ENCODE measurements around the gene RNU1-3.
"Not testable (repeated sequence)": the region's sequence is repeated elsewhere in the genome, so short reads cannot be mapped to it uniquely, and the experiment has no call there.

RNU1-3 gene

DNA sequence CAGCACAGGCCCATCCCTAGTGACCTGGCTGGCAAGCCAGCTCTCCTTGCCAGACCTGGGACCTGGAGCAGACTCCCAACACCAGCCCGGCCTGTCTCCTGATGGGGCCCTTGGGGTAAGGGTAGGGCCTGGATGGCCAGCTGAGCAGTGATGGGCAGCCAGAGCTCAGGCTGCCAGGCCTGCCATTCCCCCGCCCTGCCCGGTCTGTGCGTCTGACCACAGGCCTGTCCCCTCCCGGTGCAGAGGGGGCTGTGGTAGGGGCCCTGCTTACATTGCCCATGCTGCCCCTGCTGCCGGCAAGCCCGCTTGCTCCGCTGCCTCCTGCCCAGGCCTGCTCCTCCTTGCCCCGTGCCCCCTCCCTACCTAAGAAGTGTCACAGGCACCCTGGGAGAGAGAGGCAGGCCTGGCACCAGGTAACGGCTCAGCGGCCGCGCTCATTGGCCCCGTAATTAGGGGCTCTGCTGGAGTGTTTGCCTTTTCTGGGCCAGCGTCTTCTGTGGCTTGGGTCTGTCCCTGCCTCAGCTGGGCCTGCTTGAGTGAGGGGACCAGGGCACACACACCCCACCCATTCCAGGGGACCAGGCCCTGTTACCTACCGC is 37.9 kb upstream of the RNU1-3 start:
- not testable (repeated sequence) for H3K27ac ChIP-seq (ENCODE audit: insufficient read depth, low read length, poor library complexity, severe bottlenecking); H3K27me3 ChIP-seq (replicated peaks; ENCODE audit: control insufficient read depth, insufficient read depth, low read length, poor library complexity, severe bottlenecking); H3K36me3 ChIP-seq (ENCODE audit: control insufficient read depth, insufficient read depth, low read length); H3K4me3 ChIP-seq (ENCODE audit: insufficient read depth, low read depth, low read length, poor library complexity, severe bottlenecking); DNase-seq; H3K4me1 ChIP-seq (ENCODE audit: control insufficient read depth, insufficient read depth, low read length, poor library complexity, severe bottlenecking); H3K9me3 ChIP-seq (ENCODE audit: control insufficient read depth, low read length)

- not testable (repeated sequence) for DNase-seq; H3K9me3 ChIP-seq (ENCODE audit: control insufficient read depth, low read length); H3K36me3 ChIP-seq (ENCODE audit: control insufficient read depth, insufficient read depth, low read length); H3K27ac ChIP-seq (ENCODE audit: insufficient read depth, low read length, poor library complexity, severe bottlenecking); H3K4me1 ChIP-seq (ENCODE audit: control insufficient read depth, insufficient read depth, low read length, poor library complexity, severe bottlenecking); H3K4me3 ChIP-seq (ENCODE audit: insufficient read depth, low read depth, low read length, poor library complexity, severe bottlenecking); H3K27me3 ChIP-seq (replicated peaks; ENCODE audit: control insufficient read depth, insufficient read depth, low read length, poor library complexity, severe bottlenecking)
Observed at GRCh38 chr1:16704076-16704475, 37.3 kb upstream of the RNU1-3 start.

- not testable (repeated sequence) for H3K27ac ChIP-seq (ENCODE audit: insufficient read depth, low read length, poor library complexity, severe bottlenecking); H3K9me3 ChIP-seq (ENCODE audit: control insufficient read depth, low read length); DNase-seq; H3K4me1 ChIP-seq (ENCODE audit: control insufficient read depth, insufficient read depth, low read length, poor library complexity, severe bottlenecking); H3K27me3 ChIP-seq (replicated peaks; ENCODE audit: control insufficient read depth, insufficient read depth, low read length, poor library complexity, severe bottlenecking); H3K36me3 ChIP-seq (ENCODE audit: control insufficient read depth, insufficient read depth, low read length); H3K4me3 ChIP-seq (ENCODE audit: insufficient read depth, low read depth, low read length, poor library complexity, severe bottlenecking)
Observed at GRCh38 chr1:16703602-16704001, 36.9 kb upstream of the RNU1-3 start.

- not testable (repeated sequence) for DNase-seq; H3K27ac ChIP-seq (ENCODE audit: insufficient read depth, low read length, poor library complexity, severe bottlenecking); H3K4me3 ChIP-seq (ENCODE audit: insufficient read depth, low read depth, low read length, poor library complexity, severe bottlenecking); H3K36me3 ChIP-seq (ENCODE audit: control insufficient read depth, insufficient read depth, low read length); H3K27me3 ChIP-seq (replicated peaks; ENCODE audit: control insufficient read depth, insufficient read depth, low read length, poor library complexity, severe bottlenecking); H3K9me3 ChIP-seq (ENCODE audit: control insufficient read depth, low read length); H3K4me1 ChIP-seq (ENCODE audit: control insufficient read depth, insufficient read depth, low read length, poor library complexity, severe bottlenecking)
Observed at GRCh38 chr1:16703141-16703540, 36.4 kb upstream of the RNU1-3 start.

GRCh38 chr1:16702280-16702679 is 35.5 kb upstream of the RNU1-3 start:
- not testable (repeated sequence) for H3K4me3 ChIP-seq (ENCODE audit: insufficient read depth, low read depth, low read length, poor library complexity, severe bottlenecking); H3K27me3 ChIP-seq (replicated peaks; ENCODE audit: control insufficient read depth, insufficient read depth, low read length, poor library complexity, severe bottlenecking); H3K36me3 ChIP-seq (ENCODE audit: control insufficient read depth, insufficient read depth, low read length); H3K4me1 ChIP-seq (ENCODE audit: control insufficient read depth, insufficient read depth, low read length, poor library complexity, severe bottlenecking); H3K9me3 ChIP-seq (ENCODE audit: control insufficient read depth, low read length); H3K27ac ChIP-seq (ENCODE audit: insufficient read depth, low read length, poor library complexity, severe bottlenecking); DNase-seq

- not testable (repeated sequence) for H3K27ac ChIP-seq (ENCODE audit: insufficient read depth, low read length, poor library complexity, severe bottlenecking); H3K36me3 ChIP-seq (ENCODE audit: control insufficient read depth, insufficient read depth, low read length); H3K4me3 ChIP-seq (ENCODE audit: insufficient read depth, low read depth, low read length, poor library complexity, severe bottlenecking); H3K27me3 ChIP-seq (replicated peaks; ENCODE audit: control insufficient read depth, insufficient read depth, low read length, poor library complexity, severe bottlenecking); H3K4me1 ChIP-seq (ENCODE audit: control insufficient read depth, insufficient read depth, low read length, poor library complexity, severe bottlenecking); H3K9me3 ChIP-seq (ENCODE audit: control insufficient read depth, low read length); DNase-seq
Observed at GRCh38 chr1:16701189-16701588, 34.4 kb upstream of the RNU1-3 start.

DNA sequence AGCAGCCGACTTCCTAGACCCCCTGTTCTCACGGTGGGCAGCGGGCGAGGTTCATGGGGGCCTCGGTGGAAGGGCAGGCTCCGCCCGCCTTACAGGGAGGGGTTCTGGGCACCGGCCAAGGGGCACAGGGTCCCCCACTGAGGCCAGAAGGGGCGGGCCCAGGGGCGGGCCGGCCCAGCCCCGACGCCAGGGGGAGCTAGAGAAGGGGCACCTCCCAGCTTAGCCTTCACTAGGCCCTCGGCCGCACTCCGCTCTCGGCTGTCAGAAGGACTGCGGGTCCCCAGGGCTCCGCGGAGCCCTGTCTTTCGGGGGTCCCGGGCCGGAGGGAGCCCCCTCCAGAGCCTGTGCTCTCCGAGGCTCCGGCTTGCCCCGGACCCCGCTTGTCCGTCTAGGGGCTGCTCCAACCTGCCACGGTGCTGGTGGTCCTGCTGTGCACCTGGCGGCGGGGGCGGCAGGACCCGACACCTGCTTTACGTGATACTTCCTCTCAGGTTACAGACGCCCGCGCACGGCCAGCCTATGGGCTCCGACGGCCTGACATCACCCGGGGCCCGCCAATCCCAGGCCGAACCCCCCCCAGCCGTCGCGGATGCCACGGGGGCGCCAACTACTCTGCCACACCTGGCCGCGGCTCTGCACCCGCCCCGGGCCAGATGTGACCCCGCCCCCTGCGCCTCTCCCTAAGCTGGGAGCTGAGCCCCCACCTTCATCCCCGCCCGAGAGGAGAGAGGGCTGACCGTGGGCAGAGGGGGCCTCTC is 33.6 kb upstream of the RNU1-3 start:
- not testable (repeated sequence) for H3K27ac ChIP-seq (ENCODE audit: insufficient read depth, low read length, poor library complexity, severe bottlenecking); DNase-seq; H3K9me3 ChIP-seq (ENCODE audit: control insufficient read depth, low read length); H3K4me1 ChIP-seq (ENCODE audit: control insufficient read depth, insufficient read depth, low read length, poor library complexity, severe bottlenecking); H3K36me3 ChIP-seq (ENCODE audit: control insufficient read depth, insufficient read depth, low read length); H3K27me3 ChIP-seq (replicated peaks; ENCODE audit: control insufficient read depth, insufficient read depth, low read length, poor library complexity, severe bottlenecking); H3K4me3 ChIP-seq (ENCODE audit: insufficient read depth, low read depth, low read length, poor library complexity, severe bottlenecking)

DNA sequence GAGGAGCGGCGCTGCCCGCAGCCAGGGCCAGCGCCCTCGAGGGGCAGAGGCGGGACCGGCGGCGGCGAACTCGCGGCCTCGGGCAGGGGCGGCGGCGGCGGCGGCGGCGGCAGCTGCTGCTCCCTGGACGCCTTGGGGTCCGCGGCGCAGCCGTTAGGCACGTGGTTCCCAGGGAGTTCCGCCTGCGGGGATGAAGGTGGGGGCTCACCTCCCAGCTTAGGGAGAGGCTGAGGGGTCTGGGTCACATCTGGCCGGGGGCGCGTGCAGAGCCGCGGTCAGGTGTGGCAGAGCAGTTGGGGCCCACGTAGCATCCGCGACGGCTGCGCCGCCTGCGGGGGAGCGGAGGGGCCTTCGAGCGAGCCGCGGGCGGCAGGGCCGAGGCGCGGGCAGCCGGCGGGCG is 32.7 kb upstream of the RNU1-3 start:
- H3K4me3 ChIP-seq (ENCODE audit: insufficient read depth, low read depth, low read length, poor library complexity, severe bottlenecking); H3K27ac ChIP-seq (ENCODE audit: insufficient read depth, low read length, poor library complexity, severe bottlenecking); DNase-seq; H3K36me3 ChIP-seq (ENCODE audit: control insufficient read depth, insufficient read depth, low read length); H3K9me3 ChIP-seq (ENCODE audit: control insufficient read depth, low read length); H3K4me1 ChIP-seq (ENCODE audit: control insufficient read depth, insufficient read depth, low read length, poor library complexity, severe bottlenecking); H3K27me3 ChIP-seq (replicated peaks; ENCODE audit: control insufficient read depth, insufficient read depth, low read length, poor library complexity, severe bottlenecking): not testable (repeated sequence)

DNA sequence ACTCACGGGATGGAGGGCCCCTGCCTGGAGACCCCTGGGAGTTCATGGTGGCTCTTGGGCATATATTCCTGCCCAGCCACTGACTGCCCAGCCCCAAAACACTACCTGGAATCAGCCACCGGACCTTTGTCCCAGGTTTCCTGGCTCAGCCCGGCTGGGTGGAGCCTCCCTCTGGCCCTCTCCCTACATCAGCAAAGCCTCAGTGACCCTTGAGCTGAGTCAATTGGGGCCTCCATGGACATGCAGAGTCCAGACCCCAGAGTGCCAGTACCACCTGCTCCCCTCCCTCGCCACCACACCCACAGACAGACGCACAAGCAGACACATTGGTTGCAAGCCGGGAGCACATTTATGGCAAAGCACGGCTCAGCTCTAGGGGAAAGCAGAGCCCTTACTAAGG is 30.4 kb upstream of the RNU1-3 start:
- not testable (repeated sequence) for H3K36me3 ChIP-seq (ENCODE audit: control insufficient read depth, insufficient read depth, low read length); H3K4me1 ChIP-seq (ENCODE audit: control insufficient read depth, insufficient read depth, low read length, poor library complexity, severe bottlenecking); DNase-seq; H3K27ac ChIP-seq (ENCODE audit: insufficient read depth, low read length, poor library complexity, severe bottlenecking); H3K4me3 ChIP-seq (ENCODE audit: insufficient read depth, low read depth, low read length, poor library complexity, severe bottlenecking); H3K27me3 ChIP-seq (replicated peaks; ENCODE audit: control insufficient read depth, insufficient read depth, low read length, poor library complexity, severe bottlenecking); H3K9me3 ChIP-seq (ENCODE audit: control insufficient read depth, low read length)

DNA sequence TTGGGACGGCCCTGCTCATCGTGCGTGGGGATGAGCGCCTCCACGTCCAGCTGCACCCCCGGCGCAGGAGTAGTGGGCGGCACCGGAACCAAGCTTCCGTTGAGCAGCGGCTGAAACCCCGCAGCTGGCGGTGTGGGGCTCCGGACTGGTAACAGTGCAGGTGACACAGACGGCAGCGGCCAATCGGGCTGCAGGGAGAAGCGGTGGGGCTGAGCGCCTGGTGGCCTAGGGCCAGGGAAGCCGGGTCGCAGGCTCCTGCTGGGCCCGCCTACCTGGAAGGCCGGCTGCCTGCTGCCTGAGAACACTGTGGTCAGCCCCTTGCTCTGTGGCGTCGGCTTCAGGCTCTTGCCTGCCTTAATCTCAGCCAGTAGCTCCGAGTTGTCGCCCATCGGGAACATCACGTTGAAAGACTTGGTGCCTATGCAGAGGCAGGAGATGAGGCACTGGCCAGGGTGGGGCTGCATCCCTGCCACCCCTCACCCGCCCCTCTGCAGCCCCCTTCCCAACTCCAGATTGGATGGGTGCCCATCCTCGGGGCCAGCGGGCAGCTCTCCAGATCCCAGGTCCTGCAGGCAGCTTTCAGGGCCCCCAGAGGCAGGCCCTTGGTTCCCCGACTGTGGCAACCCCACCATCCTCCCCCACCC is 29.9 kb upstream of the RNU1-3 start:
- not testable (repeated sequence) for DNase-seq; H3K4me1 ChIP-seq (ENCODE audit: control insufficient read depth, insufficient read depth, low read length, poor library complexity, severe bottlenecking); H3K27me3 ChIP-seq (replicated peaks; ENCODE audit: control insufficient read depth, insufficient read depth, low read length, poor library complexity, severe bottlenecking); H3K4me3 ChIP-seq (ENCODE audit: insufficient read depth, low read depth, low read length, poor library complexity, severe bottlenecking); H3K36me3 ChIP-seq (ENCODE audit: control insufficient read depth, insufficient read depth, low read length); H3K9me3 ChIP-seq (ENCODE audit: control insufficient read depth, low read length); H3K27ac ChIP-seq (ENCODE audit: insufficient read depth, low read length, poor library complexity, severe bottlenecking)

Measured in effector memory CD4-positive, alpha-beta T cell (primary cell).